Pancreas (tissue), 10 donors: ENCODE results near the gene CDC73. TPM values are rescaled to one million over a fixed set of nuclear protein-coding genes. Genes with fewer than 3 reads are reported as not detected.

Source experiments
- ATAC-seq, 4 donors: fragments of 200-7000 bp; cut with Tn5 transposase; one replicate each; pipeline versions ENCODE4 v1.8.0 to v1.9.1; 2020; ENCODE audit warnings: mild to moderate bottlenecking in 4 of 4, moderate library complexity in 4 of 4
- DNase-seq, 6 donors: peaks; one replicate each; pipeline ENCODE4 v3.0.0-alpha.2; 2020
- FAIRE-seq: peaks from 2 replicates; lab custom pipeline; 2012; peaks lifted over from hg19 to GRCh38; lab: Jason Lieb, UNC
- H3K27ac ChIP-seq, 4 donors: fragments of 200-600 bp; sonication (generic); 1 replicate in 3 of 4; 2 replicates in 1 of 4; pipeline versions ENCODE4 v1.5.0 to v1.8.0; 2020
- H3K27me3 ChIP-seq, 4 donors: fragments of 200-600 bp; one replicate each; pipeline ENCODE4 v1.8.0; 2021
- H3K36me3 ChIP-seq, 3 donors: fragments of 200-600 bp; sonication (generic) in 1 of 3; one replicate each; pipeline versions ENCODE4 v1.5.0 to v1.8.0; 2020 to 2021
- H3K4me1 ChIP-seq, 3 donors: fragments of 200-600 bp; one replicate each; pipeline ENCODE4 v1.8.0; 2021
- H3K4me3 ChIP-seq, 4 donors: fragments of 200-600 bp; sonication (generic) in 2 of 4; one replicate each; pipeline versions ENCODE4 v1.5.0 to v1.8.0; 2020 to 2021
- H3K9me3 ChIP-seq, 4 donors: fragments of 200-600 bp; one replicate each; pipeline ENCODE4 v1.8.0; 2021
- WGBS, 2 donors: extraction: QIAGEN DNeasy Blood & Tissue Kit; methylation state at CpG; one replicate each; pipeline ENCODE4 v1.1.7; 2013; 5-methylcytosine and 5-hydroxymethylcytosine counted together
- intact Hi-C, 3 donors: fragments of 100-400 bp; cut with DNase I; formaldehyde crosslinking; loops; one replicate each; pipeline versions ENCODE4 v1.11.1 to v1.14.2; 2022
- polyA plus RNA-seq, 2 donors: library from polyadenylated mRNA; stranded (reverse); fragments of 200-250 nt; gene quantifications; one replicate each; pipeline ENCODE4 v1.2.3, GENCODE V29; 2013
- total RNA-seq, 6 donors: library from RNA; stranded (reverse); fragmentation: NEBNext Ultra II Directional in 4 of 6; extraction: Animal tissue kit (Norgen Biotek cat#: 25700) in 4 of 6; gene quantifications; one replicate each; pipeline versions ENCODE4 v1.2.1 to v1.2.4, GENCODE V29; 2021 to 2023
- TF ChIP-seq, protein P1 (sequence below), 4 donors: fragments of 200-600 bp; sonication (generic) in 3 of 4; IDR thresholded peaks; one replicate each; pipeline versions ENCODE4 v1.5.0 to v1.8.0; 2021; ENCODE audit warnings: antibody characterized with exemption in 4 of 4
- donor health status: healthy with polysubstance abuse.
- donor health status: DM: no; HTN: no; CAD: no; lungs with moderate emphysema.
- donor health status: DM: no; HTN: no; CAD: no.
- donor health status: control.
- donor health status: control.
- donor health status: Bipolar disorder and iron deficiency.
- donor health status: DM: yes; HTN: yes; CAD: no.
- donor health status: DM: no; HTN: no; CAD: no.
- donor health status: DM: no; HTN: no; CAD: no.
- donor health status: DM: yes; HTN: yes; CAD: no.

The CDC73 gene
- total and polyA plus RNA-seq, 8 donors, result 3.4 to 33.7 (median 21.7) TPM

- TF ChIP-seq, protein P1, sequence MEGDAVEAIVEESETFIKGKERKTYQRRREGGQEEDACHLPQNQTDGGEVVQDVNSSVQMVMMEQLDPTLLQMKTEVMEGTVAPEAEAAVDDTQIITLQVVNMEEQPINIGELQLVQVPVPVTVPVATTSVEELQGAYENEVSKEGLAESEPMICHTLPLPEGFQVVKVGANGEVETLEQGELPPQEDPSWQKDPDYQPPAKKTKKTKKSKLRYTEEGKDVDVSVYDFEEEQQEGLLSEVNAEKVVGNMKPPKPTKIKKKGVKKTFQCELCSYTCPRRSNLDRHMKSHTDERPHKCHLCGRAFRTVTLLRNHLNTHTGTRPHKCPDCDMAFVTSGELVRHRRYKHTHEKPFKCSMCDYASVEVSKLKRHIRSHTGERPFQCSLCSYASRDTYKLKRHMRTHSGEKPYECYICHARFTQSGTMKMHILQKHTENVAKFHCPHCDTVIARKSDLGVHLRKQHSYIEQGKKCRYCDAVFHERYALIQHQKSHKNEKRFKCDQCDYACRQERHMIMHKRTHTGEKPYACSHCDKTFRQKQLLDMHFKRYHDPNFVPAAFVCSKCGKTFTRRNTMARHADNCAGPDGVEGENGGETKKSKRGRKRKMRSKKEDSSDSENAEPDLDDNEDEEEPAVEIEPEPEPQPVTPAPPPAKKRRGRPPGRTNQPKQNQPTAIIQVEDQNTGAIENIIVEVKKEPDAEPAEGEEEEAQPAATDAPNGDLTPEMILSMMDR (IDR thresholded peaks at IDR 0.05), result no peak
- ATAC-seq (peak; percentile 45 to 59 (median 54)), FAIRE-seq (no peak), DNase-seq (no peak)
- no peaks in the 10 kb centered on the region for H3K9me3 ChIP-seq
- H3K4me3 ChIP-seq, result no peak overlapping the region
- WGBS, 2 donors, result 7 to 11% methylated on average over 4 of the region's 4 CpGs
- no peak overlapping the region for H3K27ac ChIP-seq
- H3K27me3 ChIP-seq, result no peaks in the 10 kb centered on the region
- H3K36me3 ChIP-seq, result no peaks in the 10 kb centered on the region
- H3K4me1 ChIP-seq, result peaks cover 8 to 31% (median 16%) of the 10 kb centered on the region in 3 donors
- intact Hi-C loops, result no loop called here
Measured at GRCh38 chr1:193179094-193179493, 57.3 kb downstream of the CDC73 start.

GRCh38 chr1:193181536-193181935 lies 59.7 kb downstream of the CDC73 start:
- FAIRE-seq, result no peak
- WGBS, 2 donors, result 24 to 37% methylated on average over 1 of the region's 1 CpG
- intact Hi-C loops, result no loop called here
- ATAC-seq, result no peak
- no peak overlapping the region for H3K27ac ChIP-seq
- H3K4me3 ChIP-seq, result no peak overlapping the region
- H3K27me3 ChIP-seq, result no peaks in the 10 kb centered on the region
- no peak for DNase-seq
- H3K36me3 ChIP-seq, result no peaks in the 10 kb centered on the region
- TF ChIP-seq, protein P1 (IDR thresholded peaks at IDR 0.05), result no peak
- peaks cover 18 to 45% (median 31%) of the 10 kb centered on the region in 3 donors for H3K4me1 ChIP-seq
- no peaks in the 10 kb centered on the region for H3K9me3 ChIP-seq

DNA sequence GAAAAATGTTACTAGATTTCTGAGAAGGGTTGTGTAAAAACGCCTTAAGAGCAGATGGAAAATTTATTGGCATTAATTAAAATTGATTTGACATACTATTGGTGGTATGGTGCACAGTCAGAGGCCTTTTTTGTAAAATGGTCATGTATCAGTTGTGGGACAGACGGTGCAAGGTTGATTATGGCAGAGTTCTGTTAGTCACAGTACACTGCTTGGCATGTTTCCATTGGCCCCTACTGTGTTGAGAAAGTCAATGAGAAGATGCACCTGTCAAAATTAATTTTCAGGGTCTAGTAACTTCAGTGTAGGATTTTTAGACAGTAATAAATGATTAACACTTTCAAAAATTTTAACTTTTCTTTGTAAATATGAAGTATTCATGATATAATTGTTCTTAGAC lies 60.2 kb downstream of the CDC73 start:
- Histone ChIP-seq H3K27ac (no peak overlapping the region), H3K27me3 (no peaks in the 10 kb centered on the region), H3K4me1 (peaks cover 18 to 49% (median 31%) of the 10 kb centered on the region in 3 donors), H3K4me3 (no peak overlapping the region), H3K9me3 (no peaks in the 10 kb centered on the region), H3K36me3 (no peaks in the 10 kb centered on the region)
- intact Hi-C loops, result no loop called here
- FAIRE-seq (no peak), ATAC-seq (no peak), DNase-seq (no peak)
- TF ChIP-seq, protein P1 (IDR thresholded peaks at IDR 0.05), result no peak
- WGBS, 2 donors, result 29 to 31% methylated on average over 2 of the region's 2 CpGs

GRCh38 chr1:193183019-193183627 lies 61.3 kb downstream of the CDC73 start:
- ATAC-seq, result peak; percentile 51 to 85 (median 80)
- TF ChIP-seq, protein P1 (IDR thresholded peaks at IDR 0.05), result peak; percentile 46 to 77 (median 61)
- peak; percentile 97 for FAIRE-seq
- Histone ChIP-seq H3K4me3 (no peak overlapping the region), H3K9me3 (no peaks in the 10 kb centered on the region), H3K27me3 (no peaks in the 10 kb centered on the region), H3K27ac (no peak overlapping the region), H3K36me3 (no peaks in the 10 kb centered on the region), H3K4me1 (peaks cover 17 to 51% (median 31%) of the 10 kb centered on the region in 3 donors)
- DNase-seq, result no peak
- intact Hi-C loops, result no loop called here
- WGBS, 2 donors, result 0 to 2% methylated on average over 2 of the region's 2 CpGs

DNA sequence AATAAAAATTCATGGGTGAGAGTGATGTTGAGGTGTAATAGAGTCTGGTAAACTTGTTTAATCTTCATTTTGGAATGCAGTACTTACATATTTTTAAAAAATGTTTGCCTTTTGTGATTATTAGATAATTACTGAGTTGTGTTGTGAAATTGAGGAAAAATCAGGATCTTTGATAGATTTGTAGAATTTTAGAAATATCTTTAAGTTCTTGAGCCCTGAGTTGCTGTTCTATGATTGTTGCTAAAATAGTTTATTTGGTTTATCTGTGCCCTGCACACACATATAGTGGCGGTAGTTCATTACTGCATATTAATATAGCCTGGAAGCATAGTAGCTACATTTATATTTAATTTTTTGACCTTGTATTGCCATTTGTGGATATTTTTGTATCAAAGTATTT lies 62.9 kb downstream of the CDC73 start:
- 86 to 87% methylated on average over 1 of the region's 1 CpG for WGBS, 2 donors
- ATAC-seq, result no peak
- no peak for FAIRE-seq

More for the DNA sequence above, 62.9 kb downstream of the CDC73 start:
- no peak overlapping the region for H3K4me3 ChIP-seq
- H3K36me3 ChIP-seq, result no peaks in the 10 kb centered on the region
- TF ChIP-seq, protein P1 (IDR thresholded peaks at IDR 0.05), result no peak
- peaks cover 9 to 48% (median 15%) of the 10 kb centered on the region in 3 donors for H3K4me1 ChIP-seq
- H3K9me3 ChIP-seq, result no peaks in the 10 kb centered on the region
- no peak overlapping the region for H3K27ac ChIP-seq
- H3K27me3 ChIP-seq, result no peaks in the 10 kb centered on the region
- intact Hi-C loops, result no loop called here
- no peak for DNase-seq
